ENCODE data around the gene NR4A3.

The NR4A3 gene

GRCh38 chr9:99823681-99824377 lies 2.1 kb downstream of the NR4A3 start:
- TF ChIP-seq CSDC2 (CRISPR knock-in tag; IDR thresholded peaks at IDR 0.05) (no peak), ZNF565 (CRISPR knock-in tag; conservative IDR thresholded peaks at IDR 0.05; ENCODE audit: low read depth) (no peak), ARNTL (CRISPR knock-in tag; IDR thresholded peaks at IDR 0.05; ENCODE audit: borderline replicate concordance, low read depth) (no peak), BACH2 (CRISPR knock-in tag; IDR thresholded peaks at IDR 0.05; ENCODE audit: borderline replicate concordance) (no peak), PPARA (CRISPR knock-in tag; IDR thresholded peaks at IDR 0.05; ENCODE audit: borderline replicate concordance) (no peak), SNAI2 (CRISPR knock-in tag; IDR thresholded peaks at IDR 0.05) (no peak), TSHZ2 (CRISPR knock-in tag; IDR thresholded peaks at IDR 0.05) (no peak), GLIS3 (CRISPR knock-in tag; IDR thresholded peaks at IDR 0.05) (no peak)
- no peak; the same call in 1 of the 3 replicates for ATAC-seq

- TF ChIP-seq ZC3H10 (CRISPR knock-in tag; IDR thresholded peaks at IDR 0.05) (no peak), PATZ1 (CRISPR knock-in tag; IDR thresholded peaks at IDR 0.05; ENCODE audit: borderline replicate concordance) (no peak), ZNF70 (CRISPR knock-in tag; IDR thresholded peaks at IDR 0.05) (no peak), ESRRG (CRISPR knock-in tag; IDR thresholded peaks at IDR 0.05) (no peak), TCF4 (CRISPR knock-in tag; IDR thresholded peaks at IDR 0.05; ENCODE audit: borderline replicate concordance) (no peak), POU6F1 (CRISPR knock-in tag; IDR thresholded peaks at IDR 0.05; ENCODE audit: borderline replicate concordance, low read depth) (no peak), ZFP30 (CRISPR knock-in tag; IDR thresholded peaks at IDR 0.05) (no peak)
- no peak for ATAC-seq
Observed at GRCh38 chr9:99824378-99825171, 2.9 kb downstream of the NR4A3 start.

GRCh38 chr9:99825172-99826046 lies 3.7 kb downstream of the NR4A3 start:
- no peak for ATAC-seq
- TF ChIP-seq TCF4 (CRISPR knock-in tag; IDR thresholded peaks at IDR 0.05; ENCODE audit: borderline replicate concordance) (no peak), ZNF8 (CRISPR knock-in tag; IDR thresholded peaks at IDR 0.05) (no peak), ZFP3 (CRISPR knock-in tag; IDR thresholded peaks at IDR 0.05) (no peak), CSDC2 (CRISPR knock-in tag; IDR thresholded peaks at IDR 0.05) (no peak), ZC3H10 (CRISPR knock-in tag; IDR thresholded peaks at IDR 0.05) (no peak), PATZ1 (CRISPR knock-in tag; IDR thresholded peaks at IDR 0.05; ENCODE audit: borderline replicate concordance) (no peak), CSRNP3 (CRISPR knock-in tag; IDR thresholded peaks at IDR 0.05) (no peak), ZFP30 (CRISPR knock-in tag; IDR thresholded peaks at IDR 0.05) (no peak), TSHZ2 (CRISPR knock-in tag; IDR thresholded peaks at IDR 0.05) (no peak), PPARA (CRISPR knock-in tag; IDR thresholded peaks at IDR 0.05; ENCODE audit: borderline replicate concordance) (no peak), OSR1 (CRISPR knock-in tag; IDR thresholded peaks at IDR 0.05) (no peak), TOX (CRISPR knock-in tag; IDR thresholded peaks at IDR 0.05; ENCODE audit: borderline replicate concordance) (no peak), ZNF565 (CRISPR knock-in tag; conservative IDR thresholded peaks at IDR 0.05; ENCODE audit: low read depth) (no peak)

All from SK-N-SH treated with all-trans-retinoic acid at 6 μM for 48 hours (cell line).